ENCODE measurements around the gene VMA21.

Gene VMA21

GRCh38 chrX:151419782-151420181 is 22.8 kb downstream of the VMA21 start:
- no peak for TF ChIP-seq CTCF (IDR thresholded peaks at IDR 0.05; ENCODE audit: insufficient read depth, low read length, poor library complexity, severe bottlenecking)

GRCh38 chrX:151424505-151424904 is 27.5 kb downstream of the VMA21 start:
- no peak for DNase-seq (ENCODE audit: extremely low read depth, insufficient read length)
- Histone ChIP-seq H3K36me3 (ENCODE audit: control insufficient read depth, insufficient read depth, low read length) (no peaks in the 10 kb centered on the region), H3K27me3 (replicated peaks; ENCODE audit: control insufficient read depth, insufficient read depth, low read length) (no peaks in the 10 kb centered on the region), H3K4me3 (replicated peaks; ENCODE audit: low read depth, low read length) (no peak overlapping the region)
- no peak for TF ChIP-seq CTCF (IDR thresholded peaks at IDR 0.05; ENCODE audit: insufficient read depth, low read length, poor library complexity, severe bottlenecking)

More at GRCh38 chrX:151419782-151420181, 22.8 kb downstream of the VMA21 start:
- no peak for DNase-seq (ENCODE audit: extremely low read depth, insufficient read length)
- Histone ChIP-seq H3K27me3 (replicated peaks; ENCODE audit: control insufficient read depth, insufficient read depth, low read length) (no peaks in the 10 kb centered on the region), H3K36me3 (ENCODE audit: control insufficient read depth, insufficient read depth, low read length) (no peaks in the 10 kb centered on the region), H3K4me3 (replicated peaks; ENCODE audit: low read depth, low read length) (no peak overlapping the region)

- Histone ChIP-seq H3K27me3 (replicated peaks; ENCODE audit: control insufficient read depth, insufficient read depth, low read length) (no peaks in the 10 kb centered on the region), H3K4me3 (replicated peaks; ENCODE audit: low read depth, low read length) (no peak overlapping the region), H3K36me3 (ENCODE audit: control insufficient read depth, insufficient read depth, low read length) (no peaks in the 10 kb centered on the region)
- no peak for DNase-seq (ENCODE audit: extremely low read depth, insufficient read length)
- TF ChIP-seq CTCF (IDR thresholded peaks at IDR 0.05; ENCODE audit: insufficient read depth, low read length, poor library complexity, severe bottlenecking), result no peak
Observed at GRCh38 chrX:151448509-151448908, 51.5 kb downstream of the VMA21 start.

DNA sequence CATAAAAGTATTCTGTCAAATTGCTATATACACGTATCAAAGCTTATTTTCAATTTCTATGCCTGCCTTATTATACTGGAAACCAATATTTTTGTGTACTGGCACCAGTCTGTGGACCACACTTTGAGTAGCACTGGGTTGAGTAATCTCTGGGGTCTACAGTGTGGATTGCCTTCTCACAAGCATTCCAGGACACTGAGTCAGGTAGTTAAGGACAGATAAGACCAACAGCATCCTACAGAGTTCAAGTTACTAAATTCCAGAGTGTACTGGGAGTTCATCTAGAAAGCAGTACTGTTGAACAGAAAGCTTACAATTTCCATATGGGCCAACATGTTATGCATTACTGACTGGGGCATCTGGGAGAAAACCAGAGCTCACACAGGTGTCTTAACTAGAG is 61.8 kb downstream of the VMA21 start:
- H3K36me3 ChIP-seq (ENCODE audit: control insufficient read depth, insufficient read depth, low read length), result no peaks in the 10 kb centered on the region
- DNase-seq (ENCODE audit: extremely low read depth, insufficient read length), result no peak
- no peak for TF ChIP-seq CTCF (IDR thresholded peaks at IDR 0.05; ENCODE audit: insufficient read depth, low read length, poor library complexity, severe bottlenecking)
- H3K4me3 ChIP-seq (replicated peaks; ENCODE audit: low read depth, low read length), result no peak overlapping the region
- H3K27me3 ChIP-seq (replicated peaks; ENCODE audit: control insufficient read depth, insufficient read depth, low read length), result no peaks in the 10 kb centered on the region
